GM19455 (cell line): ENCODE results near the gene NLRP7.
"Not testable (repeated sequence)": the region's sequence is repeated elsewhere in the genome, so short reads cannot be mapped to it uniquely, and the experiment has no call there.

ENCODE experiments used
- ATAC-seq: cut with Tn5 transposase; IDR thresholded peaks from one replicate; pipeline ENCODE4 v1.9.1; 2021; ENCODE audit not compliant: unreplicated experiment

The NLRP7 gene

DNA sequence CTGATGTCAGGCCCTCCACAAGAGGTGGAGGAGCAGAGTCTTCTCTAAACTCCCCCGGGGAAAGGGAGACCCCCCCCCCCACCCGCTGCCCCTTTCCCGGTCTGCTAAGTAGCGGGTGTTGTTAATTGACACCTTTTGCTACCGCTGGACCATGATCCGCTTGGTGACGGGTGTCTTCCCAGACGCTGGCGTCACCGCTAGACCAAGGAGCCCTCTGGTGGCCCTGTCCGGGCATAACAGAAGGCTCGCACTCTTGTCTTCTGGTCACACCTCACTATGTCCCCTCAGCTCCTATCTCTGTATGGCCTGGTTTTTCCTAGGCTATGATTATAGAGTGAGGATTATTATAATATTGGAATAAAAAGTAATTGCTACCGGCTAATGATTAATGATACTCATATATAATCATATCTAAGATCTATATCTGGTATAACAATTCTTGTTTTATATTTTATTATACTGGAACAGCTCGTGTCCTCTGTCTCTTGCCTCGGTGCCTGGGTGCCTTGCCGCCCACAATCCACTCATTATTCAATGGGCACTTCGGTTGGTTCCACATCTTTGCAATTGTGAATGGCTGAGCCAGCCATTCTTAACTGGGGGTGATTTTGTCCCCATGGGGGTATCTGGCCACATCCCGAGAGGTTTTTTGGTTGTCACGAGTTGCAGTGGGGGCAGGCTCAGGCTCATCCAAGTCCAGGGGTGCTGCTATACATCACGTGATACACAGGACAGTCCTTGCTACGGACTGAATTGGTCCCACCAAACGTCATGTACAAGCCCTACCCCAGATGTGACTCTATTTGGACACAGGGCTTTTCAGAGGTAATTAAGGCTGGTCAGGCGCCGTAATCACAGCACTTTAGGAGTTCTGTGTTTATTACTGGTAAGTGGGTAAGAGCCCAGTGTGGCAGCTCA lies 27.4 kb downstream of the NLRP7 start:
- not testable (repeated sequence) for ATAC-seq

DNA sequence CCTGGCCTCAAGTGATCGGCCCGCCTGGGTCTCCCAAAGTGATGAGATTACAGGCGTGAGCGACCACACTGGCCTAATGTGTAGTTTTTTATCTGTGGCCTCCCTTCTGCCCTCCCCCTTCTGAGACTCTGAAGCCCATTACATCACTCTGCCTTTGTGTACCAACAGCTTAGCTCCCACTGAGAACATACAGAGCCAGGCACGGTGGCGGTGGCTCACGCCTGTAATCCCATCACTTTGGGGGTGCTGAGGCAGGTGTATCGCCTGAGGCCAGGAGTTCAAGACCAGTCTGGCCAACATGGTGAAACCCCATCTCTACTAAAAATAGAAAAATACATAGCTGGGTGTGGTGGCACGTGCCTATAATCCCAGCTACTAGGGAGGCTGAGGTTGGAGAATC lies 28.8 kb downstream of the NLRP7 start:
- ATAC-seq: no peak

GRCh38 chr19:54916822-54917221 lies 30.5 kb downstream of the NLRP7 start:
- no peak for ATAC-seq

DNA sequence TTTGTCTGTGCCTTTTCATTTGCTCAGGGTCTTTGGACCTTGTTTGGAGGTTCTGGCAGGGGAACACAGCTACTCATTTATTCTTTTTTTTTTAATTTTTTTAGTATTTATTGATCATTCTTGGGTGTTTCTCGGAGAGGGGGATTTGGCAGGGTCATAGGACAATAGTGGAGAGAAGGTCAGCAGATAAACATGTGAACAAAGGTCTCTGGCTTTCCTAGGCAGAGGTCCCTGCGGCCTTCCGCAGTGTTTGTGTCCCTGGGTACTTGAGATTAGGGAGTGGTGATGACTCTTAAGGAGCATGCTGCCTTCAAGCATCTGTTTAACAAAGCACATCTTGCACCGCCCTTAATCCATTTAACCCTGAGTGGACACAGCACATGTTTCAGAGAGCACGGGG lies 39.4 kb downstream of the NLRP7 start:
- not testable (repeated sequence) for ATAC-seq

GRCh38 chr19:54906819-54907218 lies 40.5 kb downstream of the NLRP7 start:
- ATAC-seq: no peak

GRCh38 chr19:54905803-54906511 lies 41.4 kb downstream of the NLRP7 start, which contains the start of gene NCR1:
Gene NCR1 (plus strand): TSS chr19:54906148. CDS start chr19:54906188, 40 bp downstream.
- no peak for ATAC-seq

DNA sequence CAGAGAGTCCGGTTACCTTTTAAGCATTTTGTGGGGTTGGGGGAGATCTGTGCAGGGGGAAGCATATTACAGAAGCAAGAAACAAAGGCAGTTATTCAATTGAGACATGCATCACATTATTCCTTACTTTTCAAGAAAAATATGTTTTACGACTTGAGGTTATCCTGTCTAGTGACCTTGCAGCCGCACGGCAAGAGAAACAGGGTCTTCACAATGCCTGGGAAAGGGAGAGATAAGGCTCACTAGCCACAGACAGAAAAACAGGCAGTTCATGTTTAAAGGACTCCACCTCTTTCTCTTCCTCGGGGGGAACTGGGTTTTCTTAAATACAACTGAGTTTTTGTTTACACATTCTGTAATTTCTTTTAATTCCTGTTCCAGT lies 41.9 kb downstream of the NLRP7 start:
- no peak for ATAC-seq

DNA sequence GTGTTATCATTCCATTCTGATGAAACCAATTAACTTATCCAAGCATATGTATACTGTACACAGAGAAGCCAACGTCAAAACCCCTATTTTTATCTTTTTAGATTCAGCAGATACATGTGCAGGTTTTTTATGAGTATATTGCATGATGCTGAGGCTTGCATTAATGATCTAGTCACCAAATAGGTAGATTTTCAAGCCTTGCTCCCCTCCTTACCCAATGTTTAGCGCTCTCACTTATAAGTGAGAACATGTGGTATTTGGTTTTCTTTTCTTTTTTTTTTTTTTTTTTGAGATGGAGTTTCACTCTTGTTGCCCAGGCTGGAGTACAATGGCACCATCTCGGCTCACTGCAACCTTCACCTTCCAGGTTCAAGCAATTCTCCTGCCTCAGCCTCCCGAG lies 43.1 kb downstream of the NLRP7 start:
- not testable (repeated sequence) for ATAC-seq

- no peak for ATAC-seq
Observed at GRCh38 chr19:54903303-54903702, 44.0 kb downstream of the NLRP7 start.

- ATAC-seq: no peak
Observed at GRCh38 chr19:54902061-54902460, 45.3 kb downstream of the NLRP7 start.

DNA sequence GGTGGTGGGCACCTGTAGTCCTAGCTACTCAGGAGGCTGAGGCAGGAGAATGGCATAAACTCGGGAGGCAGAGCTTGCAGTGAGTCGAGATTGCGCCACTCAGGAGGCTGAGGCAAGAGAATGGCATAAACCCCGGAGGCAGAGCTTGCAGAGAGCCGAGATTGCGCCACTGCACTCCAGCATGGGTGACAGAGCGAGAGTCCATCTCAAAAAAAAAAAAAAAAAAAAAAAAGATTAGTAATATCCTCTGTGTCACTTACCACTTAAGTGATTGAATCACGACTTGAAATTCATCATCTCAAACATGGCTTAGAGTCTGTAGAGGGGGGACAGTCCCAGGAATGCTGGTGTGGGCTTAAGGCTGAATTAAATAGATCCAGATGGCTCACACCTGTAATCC lies 46.2 kb downstream of the NLRP7 start:
- not testable (repeated sequence) for ATAC-seq

DNA sequence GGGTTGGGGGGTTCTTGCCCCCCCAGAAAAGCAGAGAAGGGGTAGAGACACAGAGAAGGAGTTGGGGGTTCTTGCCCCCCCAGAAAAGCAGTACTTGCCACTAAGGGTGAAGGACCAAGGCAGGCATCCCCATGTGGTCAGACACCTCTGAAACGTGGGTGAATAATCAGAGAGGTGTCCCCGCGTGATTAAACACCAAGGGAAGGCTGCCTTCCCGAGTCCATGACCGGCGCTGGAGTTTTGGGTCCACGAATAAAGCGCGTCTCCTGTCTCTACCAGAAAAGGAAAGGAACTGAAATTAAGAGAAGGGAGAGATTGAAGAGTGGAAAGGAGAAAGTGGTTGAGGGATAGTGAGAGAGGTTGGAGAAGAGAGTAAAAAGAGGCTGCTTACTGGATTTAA lies 47.7 kb downstream of the NLRP7 start:
- not testable (repeated sequence) for ATAC-seq

DNA sequence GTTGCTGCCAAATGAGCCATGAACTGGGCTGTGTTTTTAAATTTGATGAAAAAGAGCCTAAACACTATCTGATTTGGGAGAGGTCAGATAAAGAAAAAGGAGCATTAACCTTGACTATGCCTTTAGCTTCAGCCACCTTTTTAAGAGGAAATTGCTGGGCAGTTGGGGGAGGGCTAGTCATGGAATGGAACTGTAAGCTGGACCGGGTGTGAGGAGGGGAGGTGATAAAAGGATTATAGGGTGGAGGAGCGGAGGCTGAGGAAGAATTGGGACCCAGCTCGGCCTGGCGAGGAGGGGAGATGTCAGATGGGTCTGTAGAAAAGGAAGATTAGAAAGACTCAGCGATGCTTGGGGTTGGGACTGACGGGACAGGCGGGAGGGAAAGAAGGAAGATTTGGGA lies 48.6 kb downstream of the NLRP7 start:
- not testable (repeated sequence) for ATAC-seq

- no peak for ATAC-seq
Observed at GRCh38 chr19:54896036-54896435, 51.3 kb downstream of the NLRP7 start.

GRCh38 chr19:54894106-54894505 lies 53.2 kb downstream of the NLRP7 start:
- not testable (repeated sequence) for ATAC-seq

DNA sequence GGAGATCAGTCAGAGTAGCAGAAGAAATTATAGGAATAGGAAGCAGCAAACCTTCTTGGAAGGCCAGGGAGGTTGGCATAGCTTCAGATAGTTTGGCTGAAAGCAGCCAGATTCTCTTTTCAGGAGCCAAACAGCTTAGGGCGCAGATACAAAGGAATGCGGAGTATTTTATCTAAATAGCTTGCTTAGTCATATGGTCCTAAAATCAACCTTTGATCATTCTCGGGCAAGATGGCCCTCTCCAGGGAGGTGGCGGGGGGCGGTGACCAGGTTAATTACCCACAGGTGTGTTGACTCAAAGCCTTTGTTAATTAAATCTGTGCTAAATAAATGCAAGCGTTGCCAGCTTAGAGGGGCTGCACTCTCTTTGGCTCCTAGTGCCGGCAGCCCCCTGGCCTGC lies 53.9 kb downstream of the NLRP7 start:
- no peak for ATAC-seq

- ATAC-seq: no peak
Observed at GRCh38 chr19:54889566-54889965, 57.8 kb downstream of the NLRP7 start.

- no peak for ATAC-seq
Observed at GRCh38 chr19:54888239-54888638, 59.1 kb downstream of the NLRP7 start.

GRCh38 chr19:54883228-54883627 lies 64.1 kb downstream of the NLRP7 start:
- no peak for ATAC-seq

DNA sequence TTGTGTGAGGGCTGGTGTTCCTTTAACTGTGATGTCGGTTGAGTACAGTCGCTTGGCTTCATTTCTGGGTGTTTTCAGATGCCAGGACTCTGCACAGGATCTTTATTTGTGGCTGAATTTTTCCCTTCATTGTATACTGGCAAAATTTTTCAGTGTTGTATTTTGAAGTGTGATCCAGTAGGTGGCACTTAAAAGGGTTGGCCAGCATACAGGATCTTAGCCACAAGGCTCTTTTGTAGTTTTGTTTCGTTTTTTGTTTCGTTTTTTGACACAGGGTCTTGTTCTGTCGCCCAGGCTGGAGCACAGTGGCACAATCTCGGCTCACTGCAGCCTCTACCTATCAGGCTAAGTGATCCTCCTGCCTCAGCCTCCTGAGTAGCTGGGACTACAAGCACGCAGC lies 64.6 kb downstream of the NLRP7 start:
- no peak for ATAC-seq

GRCh38 chr19:54881884-54882283 lies 65.4 kb downstream of the NLRP7 start:
- ATAC-seq: no peak

DNA sequence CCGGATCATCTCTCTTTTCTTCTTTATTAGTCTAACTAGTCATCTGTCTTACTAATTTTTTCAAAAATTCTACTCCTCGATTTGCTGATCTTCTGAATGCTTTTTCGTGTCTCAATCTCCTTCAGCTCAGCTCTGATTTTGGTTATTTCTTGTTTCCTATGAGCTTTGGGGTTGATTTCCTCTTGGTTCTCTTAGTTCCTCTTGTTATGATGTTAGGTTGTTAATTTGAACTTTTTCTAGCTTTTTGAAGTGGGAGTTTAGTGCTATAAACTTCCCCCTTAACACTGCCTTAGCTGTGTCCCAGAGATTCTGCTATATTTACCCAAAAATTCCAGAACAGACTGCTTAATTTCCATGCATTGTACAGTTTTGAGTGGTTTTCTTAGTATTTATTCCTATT lies 69.9 kb downstream of the NLRP7 start:
- no peak for ATAC-seq
